HG03571 (cell line): ENCODE results near the gene MRTFA.
"Not testable (repeated sequence)": the region's sequence is repeated elsewhere in the genome, so short reads cannot be mapped to it uniquely, and the experiment has no call there.

Experiments used
- ATAC-seq: cut with Tn5 transposase; IDR thresholded peaks from one replicate; pipeline ENCODE4 v1.9.1; 2021; ENCODE audit not compliant: unreplicated experiment

Gene MRTFA

GRCh38 chr22:40598712-40599111 is 37.8 kb downstream of the MRTFA start:
- ATAC-seq = not testable (repeated sequence)

- no peak for ATAC-seq
Measured at GRCh38 chr22:40597526-40598430, 38.7 kb downstream of the MRTFA start.

GRCh38 chr22:40595497-40596234 is 40.9 kb downstream of the MRTFA start:
- ATAC-seq = no peak

- ATAC-seq = no peak
Measured at GRCh38 chr22:40594924-40595323, 41.6 kb downstream of the MRTFA start.

GRCh38 chr22:40594346-40594745 is 42.2 kb downstream of the MRTFA start:
- ATAC-seq = no peak

- no peak for ATAC-seq
Measured at GRCh38 chr22:40593460-40594273, 42.9 kb downstream of the MRTFA start.

- no peak for ATAC-seq
Measured at GRCh38 chr22:40592352-40593113, 44.0 kb downstream of the MRTFA start.

GRCh38 chr22:40588726-40589125 is 47.8 kb downstream of the MRTFA start:
- no peak for ATAC-seq

GRCh38 chr22:40586781-40587180 is 49.7 kb downstream of the MRTFA start:
- ATAC-seq = no peak

- ATAC-seq = no peak
Measured at GRCh38 chr22:40585310-40585751, 51.2 kb downstream of the MRTFA start.

- ATAC-seq = not testable (repeated sequence)
Measured at GRCh38 chr22:40584766-40585165, 51.8 kb downstream of the MRTFA start.

- ATAC-seq = no peak
Measured at GRCh38 chr22:40583053-40583741, 53.3 kb downstream of the MRTFA start.

- ATAC-seq = no peak
Measured at GRCh38 chr22:40582063-40582462, 54.5 kb downstream of the MRTFA start.

- ATAC-seq = no peak
Measured at GRCh38 chr22:40580631-40581030, 55.9 kb downstream of the MRTFA start.

GRCh38 chr22:40578171-40578570 is 58.3 kb downstream of the MRTFA start:
- no peak for ATAC-seq

- ATAC-seq = no peak
Measured at GRCh38 chr22:40572976-40573375, 63.5 kb downstream of the MRTFA start.

GRCh38 chr22:40571887-40572286 is 64.6 kb downstream of the MRTFA start:
- no peak for ATAC-seq

- ATAC-seq = no peak
Measured at GRCh38 chr22:40567626-40568328, 68.7 kb downstream of the MRTFA start.

- ATAC-seq = no peak
Measured at GRCh38 chr22:40567106-40567505, 69.4 kb downstream of the MRTFA start.
